ENCODE measurements around the gene PSMC1. TPM values are rescaled to one million over a fixed set of nuclear protein-coding genes. Genes with fewer than 3 reads are reported as not detected.
A peak's percentile ranks its signal among the peaks of the same experiment; 100 is the strongest.

The PSMC1 gene
- total RNA-seq, 1 donor from 2014 or later: 112 TPM

- TF ChIP-seq CTCF (IDR thresholded peaks at IDR 0.05; ENCODE audit: insufficient read depth, low read depth, low read length): no peak
- TF ChIP-seq EZH2 (IDR thresholded peaks at IDR 0.05; ENCODE audit: insufficient read depth, low read length): no peak
- Histone ChIP-seq H3K9ac (ENCODE audit: low read length) (no peak overlapping the region), H4K20me1 (ENCODE audit: insufficient read depth, low read length) (peaks cover 4% of the 10 kb centered on the region), H2AFZ (ENCODE audit: low read depth, low read length) (no peak overlapping the region), H3K9me3 (ENCODE audit: insufficient read depth, low read depth, low read length) (no peaks in the 10 kb centered on the region), H3K4me1 (ENCODE audit: insufficient read depth, low read length) (no peaks in the 10 kb centered on the region), H3K27ac (ENCODE audit: low read depth, low read length) (no peak overlapping the region), H3K4me3 (ENCODE audit: insufficient read depth, low read depth, low read length) (no peak overlapping the region), H3K36me3 (ENCODE audit: insufficient read depth, low read length) (peaks cover 14% of the 10 kb centered on the region), H3K27me3 (ENCODE audit: insufficient read depth, low read length) (no peaks in the 10 kb centered on the region), H3K4me2 (ENCODE audit: low read length) (no peak overlapping the region), H3K79me2 (ENCODE audit: insufficient read depth, low read length) (no peaks in the 10 kb centered on the region)
- peaks cover 7% of the 10 kb centered on the region for H3K36me3 Mint-ChIP-seq (ENCODE audit: low read depth, unreplicated experiment)
- no peaks in the 10 kb centered on the region for H3K9me3 Mint-ChIP-seq (ENCODE audit: unreplicated experiment)
- peaks cover 2% of the 10 kb centered on the region for H3K4me1 Mint-ChIP-seq (ENCODE audit: low read depth, unreplicated experiment)
- no peak overlapping the region for H3K4me3 Mint-ChIP-seq (ENCODE audit: unreplicated experiment)
- FAIRE-seq (no peak), DNase-seq (ENCODE audit: low read depth) (no peak)
- H3K27me3 Mint-ChIP-seq (ENCODE audit: low read depth, unreplicated experiment): no peaks in the 10 kb centered on the region
- peak overlapping the region; percentile 30 for H3K27ac Mint-ChIP-seq (ENCODE audit: unreplicated experiment)
Observed at GRCh38 chr14:90301122-90301521, 44.8 kb downstream of the PSMC1 start.

- H3K9me3 Mint-ChIP-seq (ENCODE audit: unreplicated experiment): no peaks in the 10 kb centered on the region
- H3K36me3 Mint-ChIP-seq (ENCODE audit: low read depth, unreplicated experiment): peaks cover 4% of the 10 kb centered on the region
- TF ChIP-seq EZH2 (IDR thresholded peaks at IDR 0.05; ENCODE audit: insufficient read depth, low read length) (no peak), CTCF (IDR thresholded peaks at IDR 0.05; ENCODE audit: insufficient read depth, low read depth, low read length) (peak; percentile 52)
- Histone ChIP-seq H2AFZ (ENCODE audit: low read depth, low read length) (no peak overlapping the region), H3K4me2 (ENCODE audit: low read length) (no peak overlapping the region), H3K27me3 (ENCODE audit: insufficient read depth, low read length) (no peaks in the 10 kb centered on the region), H3K9ac (ENCODE audit: low read length) (no peak overlapping the region), H3K4me3 (ENCODE audit: insufficient read depth, low read depth, low read length) (no peak overlapping the region), H3K79me2 (ENCODE audit: insufficient read depth, low read length) (no peaks in the 10 kb centered on the region), H3K4me1 (ENCODE audit: insufficient read depth, low read length) (no peaks in the 10 kb centered on the region), H4K20me1 (ENCODE audit: insufficient read depth, low read length) (no peaks in the 10 kb centered on the region), H3K9me3 (ENCODE audit: insufficient read depth, low read depth, low read length) (no peaks in the 10 kb centered on the region), H3K36me3 (ENCODE audit: insufficient read depth, low read length) (peaks cover 14% of the 10 kb centered on the region), H3K27ac (ENCODE audit: low read depth, low read length) (no peak overlapping the region)
- FAIRE-seq (peak; percentile 60), DNase-seq (ENCODE audit: low read depth) (peak; percentile 39)
- H3K4me3 Mint-ChIP-seq (ENCODE audit: unreplicated experiment): no peak overlapping the region
- H3K4me1 Mint-ChIP-seq (ENCODE audit: low read depth, unreplicated experiment): peaks cover 2% of the 10 kb centered on the region
- no peaks in the 10 kb centered on the region for H3K27me3 Mint-ChIP-seq (ENCODE audit: low read depth, unreplicated experiment)
- H3K27ac Mint-ChIP-seq (ENCODE audit: unreplicated experiment): no peak overlapping the region
Observed at GRCh38 chr14:90301668-90302090, 45.3 kb downstream of the PSMC1 start.

- Histone ChIP-seq H3K9me3 (ENCODE audit: insufficient read depth, low read depth, low read length) (no peaks in the 10 kb centered on the region), H4K20me1 (ENCODE audit: insufficient read depth, low read length) (no peaks in the 10 kb centered on the region), H3K9ac (ENCODE audit: low read length) (no peak overlapping the region), H2AFZ (ENCODE audit: low read depth, low read length) (no peak overlapping the region), H3K4me3 (ENCODE audit: insufficient read depth, low read depth, low read length) (no peak overlapping the region), H3K27me3 (ENCODE audit: insufficient read depth, low read length) (no peaks in the 10 kb centered on the region), H3K27ac (ENCODE audit: low read depth, low read length) (no peak overlapping the region), H3K4me2 (ENCODE audit: low read length) (no peak overlapping the region), H3K4me1 (ENCODE audit: insufficient read depth, low read length) (no peaks in the 10 kb centered on the region), H3K79me2 (ENCODE audit: insufficient read depth, low read length) (no peaks in the 10 kb centered on the region), H3K36me3 (ENCODE audit: insufficient read depth, low read length) (peaks cover 14% of the 10 kb centered on the region)
- peaks cover 4% of the 10 kb centered on the region for H3K36me3 Mint-ChIP-seq (ENCODE audit: low read depth, unreplicated experiment)
- FAIRE-seq (no peak), DNase-seq (ENCODE audit: low read depth) (no peak)
- H3K27ac Mint-ChIP-seq (ENCODE audit: unreplicated experiment): no peak overlapping the region
- no peaks in the 10 kb centered on the region for H3K27me3 Mint-ChIP-seq (ENCODE audit: low read depth, unreplicated experiment)
- H3K4me1 Mint-ChIP-seq (ENCODE audit: low read depth, unreplicated experiment): peaks cover 2% of the 10 kb centered on the region
- H3K9me3 Mint-ChIP-seq (ENCODE audit: unreplicated experiment): no peaks in the 10 kb centered on the region
- TF ChIP-seq CTCF (IDR thresholded peaks at IDR 0.05; ENCODE audit: insufficient read depth, low read depth, low read length): no peak
- TF ChIP-seq EZH2 (IDR thresholded peaks at IDR 0.05; ENCODE audit: insufficient read depth, low read length): no peak
- H3K4me3 Mint-ChIP-seq (ENCODE audit: unreplicated experiment): no peak overlapping the region
Observed at GRCh38 chr14:90302529-90303303, 46.4 kb downstream of the PSMC1 start.
